ENCODE data around the gene EEF2K. TPM values are rescaled to one million over a fixed set of nuclear protein-coding genes. Genes with fewer than 3 reads are reported as not detected.
A peak's percentile ranks its signal among the peaks of the same experiment; 100 is the strongest.

The EEF2K gene
- total RNA-seq, 1 experiment from 2014 or later = 31.0 TPM

- CTCF ChIA-PET = no interaction called here
- Histone ChIP-seq H2AFZ (ENCODE audit: low read depth, low read length, poor library complexity, severe bottlenecking) (peak overlapping the region; percentile 100), H3K4me1 (ENCODE audit: control insufficient read depth in 1 of 2, insufficient read depth in 2 of 2, low read length in 2 of 2) (peaks cover 6 to 19% of the 10 kb centered on the region in 2 experiments; a peak in 3 of 4 replicates), H3K9ac (ENCODE audit: low read length) (peak overlapping the region; percentile 48), H3K36me3 (ENCODE audit: control insufficient read depth in 1 of 2, insufficient read depth in 2 of 2, low read length in 2 of 2) (peaks cover 0 to 10% of the 10 kb centered on the region in 2 experiments; a peak in 1 of 4 replicates), H3K9me3 (ENCODE audit: control insufficient read depth in 1 of 2, insufficient read depth in 1 of 2, low read depth in 1 of 2, low read length in 2 of 2) (no peaks in the 10 kb centered on the region), H3K27me3 (ENCODE audit: insufficient read depth, low read length) (no peaks in the 10 kb centered on the region), H3K79me2 (ENCODE audit: insufficient read depth, low read length) (peaks cover 40% of the 10 kb centered on the region), H3K4me3 (replicated peaks in 1 of 2; ENCODE audit: low read depth in 1 of 2, low read length in 2 of 2) (peak overlapping the region; percentile 33 to 59), H3K4me2 (ENCODE audit: low read length) (peak overlapping the region; percentile 86), H3K9me2 (ENCODE audit: insufficient read depth) (no peaks in the 10 kb centered on the region), H4K20me1 (ENCODE audit: insufficient read depth) (no peaks in the 10 kb centered on the region; the same call in 1 of the 2 replicates), H3K27ac (ENCODE audit: low read depth, low read length) (peak overlapping the region; percentile 23; the same call in 1 of the 2 replicates)
- no peak for DNase-seq (ENCODE audit: low read depth, low spot score)
- ATAC-seq = no peak
- RAD21 ChIA-PET (ENCODE audit: low non-redundant PET in 1 of 2, low total read pairs in 2 of 2, uncharacterized antibody in 2 of 2, unreplicated experiment in 2 of 2) = interaction anchor here in 1 of 2 experiments (0.8 kb wide), 1 partner anchor 18 kb away, joined by 5 read pairs; no protein-coding TSS in a partner anchor
- TF ChIP-seq ZNF274 (IDR thresholded peaks at IDR 0.05; ENCODE audit: low read depth, low read length) (no peak), EZH2phosphoT487 (IDR thresholded peaks at IDR 0.05; ENCODE audit: borderline replicate concordance) (no peak), POLR2AphosphoS5 (IDR thresholded peaks at IDR 0.05; ENCODE audit: low read depth, low read length) (no peak), YY1 (IDR thresholded peaks at IDR 0.05; ENCODE audit: extremely low read depth, insufficient replicate concordance, low read depth, low read length) (no peak), TCF7L2 (IDR thresholded peaks at IDR 0.05; ENCODE audit: borderline replicate concordance, extremely low read depth, insufficient read depth, insufficient read length) (no peak), SP1 (IDR thresholded peaks at IDR 0.05; ENCODE audit: low read depth) (no peak), ZFX (IDR thresholded peaks at IDR 0.05) (no peak), EGR1 (IDR thresholded peaks at IDR 0.05; ENCODE audit: low read depth) (no peak), SIN3A (IDR thresholded peaks at IDR 0.05; ENCODE audit: low read depth) (no peak), EZH2 (IDR thresholded peaks at IDR 0.05) (no peak), CTCF (IDR thresholded peaks at IDR 0.05 in 2 of 3, conservative IDR thresholded peaks at IDR 0.05 in 1 of 3; ENCODE audit: borderline replicate concordance in 1 of 3, insufficient read depth in 1 of 3, low read depth in 2 of 3, low read length in 2 of 3) (no peak)
- POLR2A ChIA-PET = interaction anchor here (0.6 to 0.7 kb wide), 2 partner anchors 8 to 306 kb away, joined by 3 to 7 read pairs; no protein-coding TSS in a partner anchor
- intact Hi-C loops (cut with micrococcal nuclease) = loop anchor here (1.0 to 10.0 kb wide), 3 partner anchors 90 to 292 kb away; partner anchors contain the start of genes EEF2K, MOSMO and PDZD9
- no TSS peak for BruUV-seq (replicated peaks)
These were observed 90.4 kb downstream of the EEF2K start for GRCh38 chr16:22296225-22297113.
